Spleen (tissue), 7 donors: ENCODE results near the gene GABRB1.

Source experiments
- POLR2AphosphoS5 ChIP-seq, 3 donors: sonication (generic); formaldehyde crosslinking; IDR thresholded peaks; one replicate each; pipeline ENCODE4 v1.5.1; 2017; ENCODE audit warnings: antibody characterized with exemption in 3 of 3
- TF ChIP-seq, protein P1 (sequence below), 11 experiments: fragments of 200-600 bp in 7 of 11; fragments of 450-650 bp in 4 of 11; sonication (generic) in 4 of 11; IDR thresholded peaks in 8 of 11; conservative IDR thresholded peaks in 3 of 11; 1 replicate in 7 of 11; 2 replicates in 4 of 11; pipeline versions ENCODE4 v1.4.0 to v1.8.0; 2016 to 2021; ENCODE audit warnings: antibody characterized with exemption in 11 of 11, inconsistent platforms in 4 of 11, mild to moderate bottlenecking in 1 of 11
- donor health status: DM: no; HTN: no; CAD: no; lungs with moderate emphysema.
- donor health status: DM: no; HTN: no; CAD: no.
- donor health status: DM: no; HTN: no; CAD: no.

DNA sequence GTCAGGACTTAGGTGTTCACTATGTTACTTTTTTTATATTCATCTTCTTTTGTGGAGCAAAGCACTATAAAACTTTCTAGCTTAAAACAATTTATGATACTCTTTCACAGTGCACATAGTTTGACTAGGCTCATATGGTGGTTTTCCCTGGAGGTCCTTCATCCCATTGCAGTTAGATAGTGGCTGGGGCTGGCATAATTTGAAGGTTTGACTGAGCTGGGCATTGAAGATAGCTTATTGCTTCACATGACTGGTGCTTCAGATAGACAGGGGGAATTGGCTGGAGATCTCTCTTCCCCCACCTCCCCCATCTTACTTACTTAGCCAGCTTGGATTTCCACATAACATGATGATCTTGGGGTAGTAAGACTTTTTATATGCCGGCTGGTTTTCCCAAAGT, 31.0 kb upstream of the GABRB1 start:
- no peak for TF ChIP-seq POLR2AphosphoS5 (IDR thresholded peaks at IDR 0.05)
- TF ChIP-seq, protein P1, sequence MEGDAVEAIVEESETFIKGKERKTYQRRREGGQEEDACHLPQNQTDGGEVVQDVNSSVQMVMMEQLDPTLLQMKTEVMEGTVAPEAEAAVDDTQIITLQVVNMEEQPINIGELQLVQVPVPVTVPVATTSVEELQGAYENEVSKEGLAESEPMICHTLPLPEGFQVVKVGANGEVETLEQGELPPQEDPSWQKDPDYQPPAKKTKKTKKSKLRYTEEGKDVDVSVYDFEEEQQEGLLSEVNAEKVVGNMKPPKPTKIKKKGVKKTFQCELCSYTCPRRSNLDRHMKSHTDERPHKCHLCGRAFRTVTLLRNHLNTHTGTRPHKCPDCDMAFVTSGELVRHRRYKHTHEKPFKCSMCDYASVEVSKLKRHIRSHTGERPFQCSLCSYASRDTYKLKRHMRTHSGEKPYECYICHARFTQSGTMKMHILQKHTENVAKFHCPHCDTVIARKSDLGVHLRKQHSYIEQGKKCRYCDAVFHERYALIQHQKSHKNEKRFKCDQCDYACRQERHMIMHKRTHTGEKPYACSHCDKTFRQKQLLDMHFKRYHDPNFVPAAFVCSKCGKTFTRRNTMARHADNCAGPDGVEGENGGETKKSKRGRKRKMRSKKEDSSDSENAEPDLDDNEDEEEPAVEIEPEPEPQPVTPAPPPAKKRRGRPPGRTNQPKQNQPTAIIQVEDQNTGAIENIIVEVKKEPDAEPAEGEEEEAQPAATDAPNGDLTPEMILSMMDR (IDR thresholded peaks at IDR 0.05 in 8 of 11, conservative IDR thresholded peaks at IDR 0.05 in 3 of 11) = no peak
